Measurements from ENCODE around the gene ZNF750. TPM values are rescaled to one million over a fixed set of nuclear protein-coding genes. Genes with fewer than 3 reads are reported as not detected.

The ZNF750 gene
- polyA plus RNA-seq, 3 donors = not detected

- no peaks in the 10 kb centered on the region for H4K20me1 ChIP-seq (ENCODE audit: insufficient read depth, low read length)
- Mint-ChIP-seq H3K27ac (peak overlapping the region in 1 of 7 donors; percentile 2), H3K36me3 (peaks cover 24 to 30% of the 10 kb centered on the region in 2 donors)
Measured at GRCh38 chr17:82791532-82791931, 48.3 kb downstream of the ZNF750 start.

GRCh38 chr17:82790391-82790790, 49.4 kb downstream of the ZNF750 start:
- Histone ChIP-seq H3K9me3 (replicated peaks in 1 of 2; ENCODE audit: control insufficient read depth in 1 of 2, insufficient read depth in 1 of 2, low read length in 2 of 2) (no peaks in the 10 kb centered on the region), H3K36me3 (replicated peaks in 1 of 2; ENCODE audit: control insufficient read depth in 1 of 2, insufficient read depth in 2 of 2, low read length in 2 of 2) (peaks cover 5 to 6% of the 10 kb centered on the region in 2 donors), H3K4me2 (replicated peaks; ENCODE audit: extremely low read depth, low read length, poor library complexity, severe bottlenecking) (no peak overlapping the region), H3K79me2 (ENCODE audit: insufficient read depth, low read length) (no peaks in the 10 kb centered on the region), H3K27me3 (ENCODE audit: control insufficient read depth in 2 of 2, insufficient read depth in 2 of 2, low read length in 2 of 2) (no peaks in the 10 kb centered on the region), H3K9ac (ENCODE audit: insufficient read depth, low read length, poor library complexity, severe bottlenecking) (no peak overlapping the region), H4K20me1 (ENCODE audit: insufficient read depth, low read length) (no peaks in the 10 kb centered on the region), H3K4me3 (replicated peaks in 1 of 3; ENCODE audit: low read depth in 2 of 3, low read length in 3 of 3) (no peak overlapping the region), H3K4me1 (ENCODE audit: control insufficient read depth in 1 of 2, insufficient read depth in 2 of 2, low read length in 2 of 2) (no peaks in the 10 kb centered on the region), H2AFZ (ENCODE audit: insufficient read depth, low read depth, low read length, poor library complexity, severe bottlenecking) (no peak overlapping the region), H3K27ac (ENCODE audit: low read depth in 1 of 2, low read length in 2 of 2) (no peak overlapping the region)
- Mint-ChIP-seq H3K4me3 (no peak overlapping the region), H3K36me3 (peaks cover 23 to 24% of the 10 kb centered on the region in 2 donors), H3K9me3 (no peaks in the 10 kb centered on the region), H3K4me1 (no peaks in the 10 kb centered on the region), H3K27me3 (ENCODE audit: low read depth in 3 of 3) (peaks cover 0 to 3% (median 2%) of the 10 kb centered on the region in 3 donors), H3K27ac (peak overlapping the region in 2 of 7 donors; percentile 4 to 32)
- no peak for DNase-seq
- intact Hi-C loops (cut with micrococcal nuclease) = loop anchor here in 1 of 2 donors (10.0 kb wide), 1 partner anchor 144 kb away; no protein-coding TSS in a partner anchor
- TF ChIP-seq CTCF (IDR thresholded peaks at IDR 0.05) = no peak
- 96% methylated on average over 13 of the region's 13 CpGs for WGBS (ENCODE audit: insufficient coverage)

More at GRCh38 chr17:82791532-82791931, 48.3 kb downstream of the ZNF750 start:
- Mint-ChIP-seq H3K4me3 (no peak overlapping the region), H3K9me3 (no peaks in the 10 kb centered on the region), H3K27me3 (ENCODE audit: low read depth in 3 of 3) (peaks cover 0 to 3% (median 2%) of the 10 kb centered on the region in 3 donors), H3K4me1 (no peaks in the 10 kb centered on the region)
- 98% methylated on average over 12 of the region's 12 CpGs for WGBS (ENCODE audit: insufficient coverage)
- H3K79me2 ChIP-seq (ENCODE audit: insufficient read depth, low read length) = no peaks in the 10 kb centered on the region
- H3K36me3 ChIP-seq (replicated peaks in 1 of 2; ENCODE audit: control insufficient read depth in 1 of 2, insufficient read depth in 2 of 2, low read length in 2 of 2) = peaks cover 6% of the 10 kb centered on the region in 2 donors
- no peak overlapping the region for H2AFZ ChIP-seq (ENCODE audit: insufficient read depth, low read depth, low read length, poor library complexity, severe bottlenecking)
- H3K9me3 ChIP-seq (replicated peaks in 1 of 2; ENCODE audit: control insufficient read depth in 1 of 2, insufficient read depth in 1 of 2, low read length in 2 of 2) = no peaks in the 10 kb centered on the region
- no peaks in the 10 kb centered on the region for H3K27me3 ChIP-seq (ENCODE audit: control insufficient read depth in 2 of 2, insufficient read depth in 2 of 2, low read length in 2 of 2)
- H3K4me1 ChIP-seq (ENCODE audit: control insufficient read depth in 1 of 2, insufficient read depth in 2 of 2, low read length in 2 of 2) = no peaks in the 10 kb centered on the region
- TF ChIP-seq CTCF (IDR thresholded peaks at IDR 0.05) = no peak
- H3K9ac ChIP-seq (ENCODE audit: insufficient read depth, low read length, poor library complexity, severe bottlenecking) = no peak overlapping the region
- intact Hi-C loops (cut with micrococcal nuclease) = loop anchor here in 1 of 2 donors (10.0 kb wide), 1 partner anchor 143 kb away; no protein-coding TSS in a partner anchor
- H3K4me2 ChIP-seq (replicated peaks; ENCODE audit: extremely low read depth, low read length, poor library complexity, severe bottlenecking) = no peak overlapping the region
- H3K27ac ChIP-seq (ENCODE audit: low read depth in 1 of 2, low read length in 2 of 2) = no peak overlapping the region
- no peak for DNase-seq
- no peak overlapping the region for H3K4me3 ChIP-seq (replicated peaks in 1 of 3; ENCODE audit: low read depth in 2 of 3, low read length in 3 of 3)
